ENCODE results near the gene CD99L2. TPM values are rescaled to one million over a fixed set of nuclear protein-coding genes. Genes with fewer than 3 reads are reported as not detected.

Gene CD99L2
- total RNA-seq, 1 donor from 2014 or later, result 49.9 TPM

DNA sequence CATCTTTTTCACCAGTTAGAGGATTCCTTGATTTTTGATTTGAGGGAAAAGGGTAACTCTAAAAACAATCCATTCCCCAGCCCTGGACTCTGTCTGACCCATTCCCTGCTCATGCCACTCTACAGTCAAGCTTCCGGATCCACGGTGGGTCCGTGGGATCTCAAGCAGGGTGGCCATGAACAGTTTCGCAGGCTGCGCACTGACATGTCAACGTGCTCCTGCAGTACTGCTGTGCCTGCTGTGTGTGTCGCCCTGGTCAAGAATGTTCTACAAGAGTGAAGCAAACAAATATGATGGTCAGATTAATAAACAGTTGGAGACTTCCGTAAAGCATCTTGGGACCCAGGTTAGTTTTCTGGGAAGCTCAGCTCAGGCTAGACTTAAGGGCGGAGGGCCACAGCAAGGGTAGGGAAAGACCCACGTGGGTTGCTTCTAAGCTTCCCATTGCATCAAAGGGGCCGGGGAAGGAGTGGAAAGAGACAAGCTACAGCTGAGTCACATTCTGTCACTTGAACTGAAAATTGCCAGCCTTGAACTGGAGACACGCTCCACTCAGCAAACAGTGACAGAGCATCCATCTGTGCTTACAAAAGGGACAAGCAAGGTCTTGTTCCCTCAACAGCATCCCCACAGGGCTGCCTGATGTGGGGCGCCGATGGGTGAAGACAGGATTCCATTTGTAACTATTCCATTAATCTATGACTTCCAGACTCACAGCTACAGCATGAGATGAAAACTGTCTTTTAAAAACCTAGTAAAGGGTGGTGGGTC, 123.5 kb downstream of the CD99L2 start:
- DNase-seq, result no peak
- Mint-ChIP-seq H3K36me3 (ENCODE audit: unreplicated experiment) (no peaks in the 10 kb centered on the region), H3K9me3 (ENCODE audit: unreplicated experiment) (no peaks in the 10 kb centered on the region), H3K27ac (ENCODE audit: unreplicated experiment) (no peak overlapping the region), H3K4me3 (ENCODE audit: unreplicated experiment) (no peak overlapping the region), H3K4me1 (ENCODE audit: low read depth, unreplicated experiment) (peaks cover 7% of the 10 kb centered on the region), H3K27me3 (ENCODE audit: unreplicated experiment) (peaks cover 2% of the 10 kb centered on the region)
- TF ChIP-seq, protein P1, sequence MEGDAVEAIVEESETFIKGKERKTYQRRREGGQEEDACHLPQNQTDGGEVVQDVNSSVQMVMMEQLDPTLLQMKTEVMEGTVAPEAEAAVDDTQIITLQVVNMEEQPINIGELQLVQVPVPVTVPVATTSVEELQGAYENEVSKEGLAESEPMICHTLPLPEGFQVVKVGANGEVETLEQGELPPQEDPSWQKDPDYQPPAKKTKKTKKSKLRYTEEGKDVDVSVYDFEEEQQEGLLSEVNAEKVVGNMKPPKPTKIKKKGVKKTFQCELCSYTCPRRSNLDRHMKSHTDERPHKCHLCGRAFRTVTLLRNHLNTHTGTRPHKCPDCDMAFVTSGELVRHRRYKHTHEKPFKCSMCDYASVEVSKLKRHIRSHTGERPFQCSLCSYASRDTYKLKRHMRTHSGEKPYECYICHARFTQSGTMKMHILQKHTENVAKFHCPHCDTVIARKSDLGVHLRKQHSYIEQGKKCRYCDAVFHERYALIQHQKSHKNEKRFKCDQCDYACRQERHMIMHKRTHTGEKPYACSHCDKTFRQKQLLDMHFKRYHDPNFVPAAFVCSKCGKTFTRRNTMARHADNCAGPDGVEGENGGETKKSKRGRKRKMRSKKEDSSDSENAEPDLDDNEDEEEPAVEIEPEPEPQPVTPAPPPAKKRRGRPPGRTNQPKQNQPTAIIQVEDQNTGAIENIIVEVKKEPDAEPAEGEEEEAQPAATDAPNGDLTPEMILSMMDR (IDR thresholded peaks at IDR 0.05; ENCODE audit: partially characterized antibody, unreplicated experiment), result no peak

DNA sequence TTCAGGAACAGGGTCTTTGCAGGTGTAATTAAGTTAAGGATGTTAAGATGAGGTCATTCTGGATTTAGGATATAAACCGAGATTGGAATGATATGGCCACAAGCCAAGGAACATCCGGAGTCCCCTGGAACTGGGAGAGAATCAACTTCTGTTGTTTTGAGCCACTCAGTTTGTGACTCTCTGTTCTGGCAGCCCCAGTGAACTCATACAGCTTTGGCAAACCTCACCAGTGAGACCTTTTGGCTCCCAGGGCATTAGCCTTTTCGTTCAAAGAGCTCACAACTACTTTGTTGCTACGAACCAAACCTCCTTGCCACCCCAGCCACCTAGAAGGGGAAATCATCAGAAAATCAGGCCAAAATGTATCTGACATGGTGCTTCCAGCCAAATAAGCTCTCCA, 124.8 kb downstream of the CD99L2 start:
- Mint-ChIP-seq H3K27ac (ENCODE audit: unreplicated experiment) (no peak overlapping the region), H3K36me3 (ENCODE audit: unreplicated experiment) (no peaks in the 10 kb centered on the region), H3K4me1 (ENCODE audit: low read depth, unreplicated experiment) (peaks cover under 1% of the 10 kb centered on the region), H3K9me3 (ENCODE audit: unreplicated experiment) (no peaks in the 10 kb centered on the region), H3K4me3 (ENCODE audit: unreplicated experiment) (no peak overlapping the region), H3K27me3 (ENCODE audit: unreplicated experiment) (peaks cover 1% of the 10 kb centered on the region)
- TF ChIP-seq, protein P1 (IDR thresholded peaks at IDR 0.05; ENCODE audit: partially characterized antibody, unreplicated experiment), result no peak
- DNase-seq, result no peak

DNA sequence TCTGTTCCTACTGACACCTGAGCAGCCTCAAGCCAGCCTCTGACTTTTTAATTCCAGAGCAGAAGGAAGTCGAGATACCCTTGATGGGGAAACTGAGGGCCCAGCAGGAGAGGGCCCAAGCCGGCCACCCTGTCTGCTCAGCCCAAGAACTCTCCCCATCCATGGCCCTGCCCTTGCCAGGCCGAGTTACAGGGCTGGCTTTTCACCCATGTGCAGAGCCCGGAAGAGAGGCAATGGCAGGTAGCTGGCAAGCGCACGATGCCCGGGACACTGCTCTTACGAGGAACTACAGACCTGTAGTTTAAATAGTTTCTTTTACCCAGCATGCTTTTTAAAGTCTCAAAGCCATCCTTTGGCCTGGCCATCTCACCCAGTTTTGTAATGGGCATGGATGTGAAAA, 125.4 kb downstream of the CD99L2 start:
- no peaks in the 10 kb centered on the region for H3K36me3 Mint-ChIP-seq (ENCODE audit: unreplicated experiment)

DNA sequence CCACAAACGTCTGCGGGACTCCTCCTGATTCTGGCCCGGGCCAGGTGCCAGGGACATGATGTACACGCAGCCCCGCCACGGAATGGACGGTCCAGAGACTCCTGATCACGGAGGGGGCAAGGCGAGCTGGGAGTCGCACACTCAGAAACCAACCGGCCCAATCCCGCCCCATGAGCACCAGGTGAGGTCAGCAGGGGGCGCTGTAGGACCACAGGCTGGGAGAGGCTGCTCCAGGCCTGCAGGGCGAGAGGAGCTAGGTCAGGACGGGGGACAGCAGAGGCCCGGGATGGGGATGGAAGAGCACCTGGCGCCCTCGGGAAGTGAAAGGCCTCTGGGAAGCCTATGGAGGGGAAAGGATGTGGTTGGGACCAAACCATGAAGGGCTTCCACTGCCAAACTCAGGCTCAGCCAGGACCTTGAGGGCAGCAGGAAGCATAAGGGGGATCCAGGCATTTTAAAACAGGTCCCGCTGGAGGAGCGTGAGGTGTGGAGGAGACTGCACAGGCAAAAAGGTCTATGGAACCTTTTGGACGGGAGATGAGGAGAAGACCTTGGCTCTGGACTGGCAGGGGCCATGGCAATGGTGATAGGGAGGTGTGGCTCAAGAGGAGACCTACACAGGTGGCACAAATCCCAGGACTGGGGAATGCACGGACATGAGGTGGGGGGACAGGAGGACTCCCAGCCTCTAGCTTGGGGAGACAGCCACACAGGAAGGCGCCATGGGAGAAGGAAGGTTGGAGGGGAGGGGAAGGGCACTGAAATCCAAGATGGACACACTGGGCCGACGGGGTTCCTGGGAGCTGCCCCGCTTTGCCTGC, 126.1 kb downstream of the CD99L2 start:
- H3K4me3 Mint-ChIP-seq (ENCODE audit: unreplicated experiment), result no peak overlapping the region
- DNase-seq, result peak; percentile 89
- no peak overlapping the region for H3K27ac Mint-ChIP-seq (ENCODE audit: unreplicated experiment)
- TF ChIP-seq, protein P1 (IDR thresholded peaks at IDR 0.05; ENCODE audit: partially characterized antibody, unreplicated experiment), result peak; percentile 80
- H3K9me3 Mint-ChIP-seq (ENCODE audit: unreplicated experiment), result no peaks in the 10 kb centered on the region
- no peaks in the 10 kb centered on the region for H3K36me3 Mint-ChIP-seq (ENCODE audit: unreplicated experiment)
- no peaks in the 10 kb centered on the region for H3K4me1 Mint-ChIP-seq (ENCODE audit: low read depth, unreplicated experiment)
- H3K27me3 Mint-ChIP-seq (ENCODE audit: unreplicated experiment), result peaks cover 1% of the 10 kb centered on the region

More for the DNA sequence above, 125.4 kb downstream of the CD99L2 start:
- TF ChIP-seq, protein P1 (IDR thresholded peaks at IDR 0.05; ENCODE audit: partially characterized antibody, unreplicated experiment), result no peak
- DNase-seq, result no peak
- H3K9me3 Mint-ChIP-seq (ENCODE audit: unreplicated experiment), result no peaks in the 10 kb centered on the region
- H3K4me1 Mint-ChIP-seq (ENCODE audit: low read depth, unreplicated experiment), result no peaks in the 10 kb centered on the region
- peaks cover 1% of the 10 kb centered on the region for H3K27me3 Mint-ChIP-seq (ENCODE audit: unreplicated experiment)
- no peak overlapping the region for H3K27ac Mint-ChIP-seq (ENCODE audit: unreplicated experiment)
- no peak overlapping the region for H3K4me3 Mint-ChIP-seq (ENCODE audit: unreplicated experiment)

DNA sequence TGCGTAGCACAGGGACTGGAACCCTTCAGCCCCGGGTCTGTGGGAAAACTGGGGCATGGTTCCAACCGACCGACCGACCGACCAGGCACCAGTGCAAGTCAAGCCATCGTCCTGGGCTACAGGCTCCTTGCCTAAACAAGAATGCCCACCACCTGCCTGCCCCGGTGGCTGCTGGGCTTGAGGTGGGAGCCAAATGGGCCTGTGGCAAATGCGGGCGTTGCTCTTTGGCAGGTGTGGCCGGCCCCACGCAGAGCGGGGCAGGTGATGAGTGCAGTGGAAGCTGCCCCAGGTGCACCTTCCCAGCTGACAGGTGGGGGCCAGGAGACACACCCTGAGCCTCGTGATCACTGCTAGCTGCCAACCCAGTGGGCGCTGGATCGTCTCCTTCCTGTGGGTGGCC, 127.4 kb downstream of the CD99L2 start:
- Mint-ChIP-seq H3K4me3 (ENCODE audit: unreplicated experiment) (no peak overlapping the region), H3K27me3 (ENCODE audit: unreplicated experiment) (peaks cover 1% of the 10 kb centered on the region), H3K36me3 (ENCODE audit: unreplicated experiment) (no peaks in the 10 kb centered on the region), H3K9me3 (ENCODE audit: unreplicated experiment) (no peaks in the 10 kb centered on the region), H3K27ac (ENCODE audit: unreplicated experiment) (no peak overlapping the region), H3K4me1 (ENCODE audit: low read depth, unreplicated experiment) (no peaks in the 10 kb centered on the region)
- TF ChIP-seq, protein P1 (IDR thresholded peaks at IDR 0.05; ENCODE audit: partially characterized antibody, unreplicated experiment), result no peak
- no peak for DNase-seq

Measured in glutamatergic neuron (in vitro differentiated cells).